Activated T-helper 2 cell treated with anti-CD3 and anti-CD28 coated beads, Interferon-gamma antibody, Interleukin-2, Interleukin-4, amounts not matched to agents 10 μg/mL and 5 μg/mL and 100 μg/mL, durations not matched to agents 14 hours and 24 hours and 36 hours (primary cell): ENCODE measurements around the gene TEX29. TPM values are rescaled to one million over a fixed set of nuclear protein-coding genes. Genes with fewer than 3 reads are reported as not detected.

Experiments
- DNase-seq: peaks from one replicate; pipeline ENCODE4 v3.0.0; 2021; ENCODE audit warnings: low spot score
- H3K27ac Mint-ChIP-seq: one replicate; pipeline ENCODE4 v1.8.0; 2021; ENCODE audit warnings: mixed read lengths
- H3K27me3 Mint-ChIP-seq: one replicate; pipeline ENCODE4 v1.8.0; 2021; ENCODE audit warnings: low read depth, mixed read lengths
- H3K36me3 Mint-ChIP-seq: one replicate; pipeline ENCODE4 v1.8.0; 2021; ENCODE audit warnings: low read depth, mixed read lengths
- H3K4me1 Mint-ChIP-seq: one replicate; pipeline ENCODE4 v1.8.0; 2021; ENCODE audit warnings: low read depth, mixed read lengths
- H3K4me3 Mint-ChIP-seq: one replicate; pipeline ENCODE4 v1.8.0; 2021; ENCODE audit warnings: low read depth, mild to moderate bottlenecking, moderate library complexity, mixed read lengths
- H3K9me3 Mint-ChIP-seq: one replicate; pipeline ENCODE4 v1.8.0; 2021; ENCODE audit warnings: mixed read lengths
- intact Hi-C: fragments of 100-400 bp; cut with micrococcal nuclease; formaldehyde crosslinking; loops from one replicate; pipeline ENCODE4 v1.15.1; 2023
- total RNA-seq: library from RNA; stranded (reverse); gene quantifications from 2 replicates; pipeline ENCODE4 v1.2.3, GENCODE V29; 2022

The TEX29 gene
- total RNA-seq, 1 donor from 2014 or later = 0.46 TPM

GRCh38 chr13:111298214-111298975 is 22.0 kb upstream of the TEX29 start:
- DNase-seq = no peak
- Mint-ChIP-seq H3K27ac (no peak overlapping the region), H3K27me3 (no peaks in the 10 kb centered on the region), H3K4me1 (peaks cover 25% of the 10 kb centered on the region), H3K9me3 (no peaks in the 10 kb centered on the region), H3K36me3 (peaks cover 63% of the 10 kb centered on the region), H3K4me3 (no peak overlapping the region)
- intact Hi-C loops = no loop called here

DNA sequence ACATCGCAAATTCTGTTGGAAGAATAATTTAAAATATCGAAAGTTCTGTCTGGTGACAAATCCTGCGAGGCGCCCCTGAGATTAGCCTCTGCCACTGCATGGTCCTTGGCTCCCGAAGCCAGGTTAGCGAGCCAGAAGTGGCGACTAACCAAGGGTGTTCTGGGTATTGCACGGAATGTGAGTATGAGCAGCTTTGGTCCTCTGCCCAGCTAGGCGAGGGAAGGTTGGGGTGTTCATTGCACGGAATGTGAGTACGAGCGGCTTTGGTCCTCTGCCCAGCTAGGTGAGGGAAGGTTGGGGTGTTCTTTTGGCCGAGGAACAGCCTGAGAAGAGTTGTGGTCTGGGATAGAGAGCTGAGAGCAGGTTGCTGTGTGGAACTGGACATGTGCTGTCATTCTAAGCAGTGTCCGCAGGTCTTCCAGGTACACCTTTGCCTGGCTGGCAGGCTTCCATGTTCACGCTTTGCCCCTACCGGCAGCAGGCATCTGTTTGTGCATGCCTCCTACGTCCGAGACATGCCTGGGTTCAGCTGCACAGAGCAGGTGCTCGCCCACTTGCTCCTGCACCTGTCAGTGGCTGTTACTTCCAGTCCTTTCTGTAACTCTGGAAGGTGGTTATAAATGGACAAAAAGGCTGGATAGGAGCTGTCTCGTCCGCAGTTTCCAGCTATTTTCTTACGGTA is 18.3 kb upstream of the TEX29 start:
- Mint-ChIP-seq H3K9me3 (no peaks in the 10 kb centered on the region), H3K4me1 (peaks cover 17% of the 10 kb centered on the region), H3K27me3 (no peaks in the 10 kb centered on the region), H3K36me3 (peaks cover 72% of the 10 kb centered on the region), H3K27ac (no peak overlapping the region), H3K4me3 (no peak overlapping the region)
- intact Hi-C loops = no loop called here
- DNase-seq = no peak

- intact Hi-C loops = no loop called here
- no peak overlapping the region for H3K27ac Mint-ChIP-seq
- peaks cover 17% of the 10 kb centered on the region for H3K4me1 Mint-ChIP-seq
- no peak for DNase-seq
- H3K27me3 Mint-ChIP-seq = no peaks in the 10 kb centered on the region
- H3K9me3 Mint-ChIP-seq = no peaks in the 10 kb centered on the region
- peaks cover 78% of the 10 kb centered on the region for H3K36me3 Mint-ChIP-seq
- no peak overlapping the region for H3K4me3 Mint-ChIP-seq
Observed at GRCh38 chr13:111303559-111303958, 16.9 kb upstream of the TEX29 start.

GRCh38 chr13:111304041-111304544 is 16.3 kb upstream of the TEX29 start:
- Mint-ChIP-seq H3K4me1 (peaks cover 17% of the 10 kb centered on the region), H3K4me3 (no peak overlapping the region), H3K36me3 (peaks cover 81% of the 10 kb centered on the region), H3K9me3 (peaks cover 1% of the 10 kb centered on the region), H3K27ac (peak overlapping the region; percentile 87), H3K27me3 (no peaks in the 10 kb centered on the region)
- no peak for DNase-seq
- intact Hi-C loops = no loop called here

- Mint-ChIP-seq H3K27ac (peak overlapping the region; percentile 87), H3K9me3 (peaks cover 4% of the 10 kb centered on the region), H3K4me3 (peak overlapping the region; percentile 27), H3K4me1 (peaks cover 17% of the 10 kb centered on the region), H3K27me3 (no peaks in the 10 kb centered on the region), H3K36me3 (peaks cover 88% of the 10 kb centered on the region)
- intact Hi-C loops = no loop called here
- DNase-seq = no peak
Observed at GRCh38 chr13:111304603-111305289, 15.7 kb upstream of the TEX29 start.

GRCh38 chr13:111312944-111313590 is 7.4 kb upstream of the TEX29 start:
- intact Hi-C loops = no loop called here
- Mint-ChIP-seq H3K9me3 (peaks cover 9% of the 10 kb centered on the region), H3K36me3 (peaks cover 44% of the 10 kb centered on the region), H3K27ac (no peak overlapping the region), H3K4me3 (no peak overlapping the region), H3K4me1 (no peaks in the 10 kb centered on the region), H3K27me3 (no peaks in the 10 kb centered on the region)
- no peak for DNase-seq

DNA sequence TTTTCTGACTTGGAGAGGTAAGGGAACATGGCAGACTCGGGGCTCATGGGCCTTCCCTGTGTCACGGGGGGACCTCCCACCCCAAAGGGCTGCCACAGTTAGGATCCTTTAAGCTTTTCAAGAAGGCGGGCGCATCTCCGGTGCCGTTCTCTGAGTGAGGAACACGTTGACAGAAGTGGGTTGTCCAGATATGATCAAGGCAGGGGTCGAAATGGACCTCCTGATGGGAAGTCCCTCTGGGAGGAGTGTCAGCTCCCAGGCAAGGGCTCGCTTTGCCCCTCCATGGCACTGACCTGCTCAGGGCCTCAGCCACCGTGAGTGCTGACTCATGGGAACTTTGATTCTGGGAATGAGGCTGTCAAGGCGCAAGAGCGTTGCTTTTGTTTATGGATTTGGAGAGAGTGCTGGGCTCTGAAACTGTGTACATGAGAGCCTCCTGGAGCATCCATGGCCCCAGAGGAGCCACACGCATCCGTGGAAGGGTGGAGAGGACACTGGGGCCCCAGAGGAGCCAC is 6.5 kb upstream of the TEX29 start:
- H3K4me3 Mint-ChIP-seq = no peak overlapping the region
- DNase-seq = no peak
- H3K36me3 Mint-ChIP-seq = peaks cover 35% of the 10 kb centered on the region
- H3K27ac Mint-ChIP-seq = no peak overlapping the region
- no peaks in the 10 kb centered on the region for H3K27me3 Mint-ChIP-seq
- H3K9me3 Mint-ChIP-seq = peaks cover 8% of the 10 kb centered on the region
- intact Hi-C loops = no loop called here
- H3K4me1 Mint-ChIP-seq = no peaks in the 10 kb centered on the region

- Mint-ChIP-seq H3K4me3 (no peak overlapping the region), H3K27me3 (no peaks in the 10 kb centered on the region), H3K36me3 (peaks cover 26% of the 10 kb centered on the region), H3K9me3 (peaks cover 5% of the 10 kb centered on the region), H3K27ac (no peak overlapping the region), H3K4me1 (no peaks in the 10 kb centered on the region)
- intact Hi-C loops = no loop called here
- DNase-seq = no peak
Observed at GRCh38 chr13:111314852-111315251, 5.6 kb upstream of the TEX29 start.

DNA sequence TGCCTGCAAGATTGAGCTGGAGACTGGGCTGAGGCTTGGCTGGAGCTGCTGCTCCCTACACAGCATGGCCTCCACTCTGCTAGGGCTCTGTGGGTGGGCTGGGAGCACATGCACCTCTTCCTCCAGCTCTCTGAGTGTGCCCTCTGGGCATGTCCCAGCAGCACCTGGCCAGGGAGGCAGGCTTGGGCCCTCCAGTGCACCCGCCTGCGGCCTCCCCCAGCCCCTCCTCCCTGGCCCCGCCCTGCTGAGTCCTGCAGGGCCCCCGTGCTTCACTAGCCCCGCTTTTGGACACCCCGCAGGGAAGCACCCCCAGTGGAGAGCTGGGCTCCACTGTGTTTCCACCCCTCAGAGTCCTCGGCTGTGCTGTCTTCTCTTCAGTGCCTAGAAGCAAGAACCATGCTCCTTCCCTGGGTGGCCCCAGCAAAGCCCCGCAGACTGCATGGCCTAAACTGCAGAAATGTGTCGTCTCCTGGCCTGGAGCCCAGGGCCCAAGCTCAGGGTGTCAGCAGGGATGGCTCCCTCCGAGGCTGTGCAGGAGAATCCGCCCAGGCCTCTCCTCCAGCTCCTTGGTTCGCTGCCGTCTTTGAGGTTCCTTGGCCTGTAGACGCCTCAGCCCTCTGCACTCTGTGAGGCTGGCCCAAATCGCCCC is 5.0 kb upstream of the TEX29 start:
- Mint-ChIP-seq H3K9me3 (peaks cover 2% of the 10 kb centered on the region), H3K27me3 (no peaks in the 10 kb centered on the region), H3K36me3 (peaks cover 21% of the 10 kb centered on the region), H3K4me3 (no peak overlapping the region), H3K4me1 (no peaks in the 10 kb centered on the region), H3K27ac (no peak overlapping the region)
- intact Hi-C loops = no loop called here
- DNase-seq = no peak

DNA sequence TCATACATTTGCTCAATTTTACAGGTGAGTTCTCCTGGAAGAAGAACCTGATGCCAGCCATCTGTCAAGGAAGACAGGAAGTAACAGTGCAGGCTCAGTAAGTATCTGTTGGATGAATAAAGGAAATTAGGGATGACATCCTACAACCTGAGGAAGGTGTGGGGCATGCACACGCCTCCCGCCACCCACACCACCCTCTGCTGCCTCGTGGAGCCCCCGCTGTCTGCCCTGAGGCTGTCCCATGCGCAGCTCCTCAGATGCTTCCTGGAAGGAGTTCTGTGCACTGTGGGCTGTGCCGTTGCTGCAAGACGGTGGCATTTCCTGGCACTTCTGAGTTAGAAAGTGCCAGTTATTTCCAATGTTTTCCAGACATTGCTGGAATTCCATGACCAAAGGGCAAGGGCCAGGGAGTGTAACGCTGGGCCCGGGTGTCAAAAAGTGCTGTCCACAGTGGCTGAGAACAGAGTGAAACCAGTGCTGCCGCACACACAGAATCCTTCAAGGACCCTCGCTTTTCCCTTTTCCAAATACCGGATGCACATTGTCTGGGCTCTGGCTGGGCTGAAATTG is 4.2 kb upstream of the TEX29 start:
- no peak overlapping the region for H3K27ac Mint-ChIP-seq
- DNase-seq = no peak
- H3K36me3 Mint-ChIP-seq = peaks cover 13% of the 10 kb centered on the region
- H3K4me1 Mint-ChIP-seq = no peaks in the 10 kb centered on the region
- intact Hi-C loops = no loop called here
- no peaks in the 10 kb centered on the region for H3K27me3 Mint-ChIP-seq
- no peaks in the 10 kb centered on the region for H3K9me3 Mint-ChIP-seq
- no peak overlapping the region for H3K4me3 Mint-ChIP-seq

GRCh38 chr13:111317042-111317550 is 3.3 kb upstream of the TEX29 start:
- DNase-seq = no peak
- H3K27me3 Mint-ChIP-seq = no peaks in the 10 kb centered on the region
- no peaks in the 10 kb centered on the region for H3K9me3 Mint-ChIP-seq
- intact Hi-C loops = no loop called here
- peaks cover 6% of the 10 kb centered on the region for H3K36me3 Mint-ChIP-seq
- no peak overlapping the region for H3K27ac Mint-ChIP-seq
- H3K4me1 Mint-ChIP-seq = no peaks in the 10 kb centered on the region
- no peak overlapping the region for H3K4me3 Mint-ChIP-seq
